HL-60/S4 (cell line): ENCODE results near the gene PKIG.

ENCODE experiments used
- in situ Hi-C: fragments of 300-500 bp; cut with MboI; formaldehyde crosslinking; loops from 2 replicates; pipeline ENCODE4 v1.14.3; 2022; ENCODE audit warnings: low sequenced_read_pairs

PKIG gene

DNA sequence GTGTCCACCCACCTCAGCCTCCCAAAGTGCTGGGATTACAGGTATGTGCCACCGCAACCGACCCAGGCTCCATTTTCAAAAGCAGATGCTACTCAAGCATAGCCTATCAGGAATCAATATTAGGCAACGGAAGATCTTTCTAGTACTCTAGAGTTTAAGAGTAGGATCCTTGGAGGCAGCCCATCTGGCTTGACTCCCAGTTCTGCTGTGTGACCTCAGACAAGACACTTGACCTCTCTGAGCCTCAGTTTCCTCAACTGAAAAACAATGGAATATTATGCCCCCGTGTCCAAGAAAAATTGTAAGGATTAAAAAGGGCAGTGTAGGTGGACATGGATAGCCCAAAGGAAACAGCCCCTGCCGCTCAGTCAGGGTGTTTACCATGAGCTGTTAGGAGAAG, 54.7 kb downstream of the PKIG start:
- in situ Hi-C loops: no loop called here

GRCh38 chr20:44637522-44638372, 55.4 kb downstream of the PKIG start:
- in situ Hi-C loops: no loop called here

DNA sequence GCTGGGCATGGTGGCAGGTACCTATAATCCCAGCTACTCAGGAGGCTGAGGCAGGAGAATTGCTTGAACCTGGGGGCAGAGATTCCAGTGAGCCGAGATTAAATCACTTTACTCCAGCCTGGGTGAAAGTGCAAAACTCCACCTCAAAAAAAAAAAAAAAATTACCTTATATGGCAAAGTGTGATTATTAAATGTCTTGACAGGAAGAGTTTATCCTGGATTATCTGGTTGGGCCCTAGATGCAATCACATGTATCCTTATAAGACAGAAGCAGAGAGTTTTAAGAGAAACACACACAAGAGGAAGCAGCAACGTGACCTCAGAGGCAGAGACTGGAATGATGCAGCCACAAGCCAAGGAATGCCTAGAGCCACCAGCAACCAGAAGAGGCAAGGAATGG, 58.1 kb downstream of the PKIG start:
- in situ Hi-C loops: no loop called here

DNA sequence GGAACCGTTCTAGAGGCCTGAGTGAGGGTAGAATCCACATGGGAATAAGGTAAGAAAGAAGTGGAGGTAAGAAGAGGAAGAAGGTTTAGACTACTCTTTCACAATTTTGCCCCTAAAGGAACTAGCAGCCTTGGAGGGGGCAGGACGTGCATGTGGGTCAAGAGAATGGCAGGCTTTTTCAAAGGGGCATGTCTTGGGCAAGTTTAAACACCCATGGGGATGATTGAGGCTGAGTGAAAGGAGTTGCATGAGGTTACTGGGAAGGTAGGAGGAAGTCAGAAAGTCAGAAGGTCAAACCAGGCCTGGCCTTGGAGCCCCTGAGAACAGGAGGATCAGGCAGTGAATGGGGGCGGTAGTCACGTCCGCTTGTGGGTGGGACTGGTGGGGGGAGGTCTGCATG, 58.9 kb downstream of the PKIG start:
- in situ Hi-C loops: no loop called here

GRCh38 chr20:44642203-44643153, 60.1 kb downstream of the PKIG start:
- in situ Hi-C loops: no loop called here

DNA sequence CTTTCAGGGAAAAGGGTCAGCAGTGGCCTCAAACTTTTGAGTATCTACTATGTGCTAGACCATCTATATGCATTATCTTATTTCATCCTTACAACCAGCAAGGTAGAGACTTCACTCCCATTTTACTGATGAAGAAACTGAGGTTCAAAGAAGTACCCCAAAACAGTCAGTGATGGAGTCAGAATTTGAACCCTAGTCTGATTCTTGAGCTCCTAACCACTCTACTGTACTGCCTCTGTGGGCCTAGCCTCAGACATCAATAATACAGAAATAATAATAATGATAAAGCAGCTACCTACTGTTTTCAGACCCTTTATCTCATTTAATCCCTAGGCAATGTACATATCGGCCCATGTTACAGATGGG, 60.8 kb downstream of the PKIG start:
- in situ Hi-C loops: no loop called here

DNA sequence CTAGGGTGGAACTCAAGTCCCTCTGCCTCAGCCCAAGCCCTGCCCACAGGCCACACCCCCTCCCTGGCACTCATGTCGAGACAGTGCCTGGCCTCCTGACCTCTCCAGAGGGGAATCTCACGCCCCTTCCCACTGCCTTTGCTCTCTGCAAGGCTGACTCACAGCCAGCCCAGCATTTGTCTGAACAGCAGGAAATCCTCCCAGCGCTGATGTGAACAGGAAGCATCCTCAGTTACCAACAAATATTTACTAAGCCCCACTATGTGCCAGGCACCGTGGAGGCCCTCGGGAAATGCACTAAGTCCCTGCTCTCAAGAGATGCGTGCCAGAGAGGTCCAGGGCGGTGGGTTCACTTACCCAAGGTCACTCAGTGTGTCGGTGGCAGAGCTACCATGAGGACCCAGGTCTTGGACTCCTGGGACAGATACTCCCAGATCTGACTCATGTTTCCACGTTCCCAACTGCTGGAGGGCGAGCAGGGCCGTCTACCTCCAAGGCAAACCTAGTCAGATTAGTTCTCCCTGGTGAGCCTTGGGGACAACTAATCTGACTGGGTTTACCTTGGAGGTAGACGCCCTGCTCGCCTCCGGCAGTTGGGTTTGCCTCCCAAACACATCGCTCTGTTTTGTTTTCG, 61.3 kb downstream of the PKIG start:
- in situ Hi-C loops: no loop called here

- in situ Hi-C loops: no loop called here
Measured at GRCh38 chr20:44644230-44644617, 61.8 kb downstream of the PKIG start.

GRCh38 chr20:44644667-44645131, 62.3 kb downstream of the PKIG start:
- in situ Hi-C loops: no loop called here

GRCh38 chr20:44646023-44646640, 63.8 kb downstream of the PKIG start:
- in situ Hi-C loops: no loop called here

DNA sequence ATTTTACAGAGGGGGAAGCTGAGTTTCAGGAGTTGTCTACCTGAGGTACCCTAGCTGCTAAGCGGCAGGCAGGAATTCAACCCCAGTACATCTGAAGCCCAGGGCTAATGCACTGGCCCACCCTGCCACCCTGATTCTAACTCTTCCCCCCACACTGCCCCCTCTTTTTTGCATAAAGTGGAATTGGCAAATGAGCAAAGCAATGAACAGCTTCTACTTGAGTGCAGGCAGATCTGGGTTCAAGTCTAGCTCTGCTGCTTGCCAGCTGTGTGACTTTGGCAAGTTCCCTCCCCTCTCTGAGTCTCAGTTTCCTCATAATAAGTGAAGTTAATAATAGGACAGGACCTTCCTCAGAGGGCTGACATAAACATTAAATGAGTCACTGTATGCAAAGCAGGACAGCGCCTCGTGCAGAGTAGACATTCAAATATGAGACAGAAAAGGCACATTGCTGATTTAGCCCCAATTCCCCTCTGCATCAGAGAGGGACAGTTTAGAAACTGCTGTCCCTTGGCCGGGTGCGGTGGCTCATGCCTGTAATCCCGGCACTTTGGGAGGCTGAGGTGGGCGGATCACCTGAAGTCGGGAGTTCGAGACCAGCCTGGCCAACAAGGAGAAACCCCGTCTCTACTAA, 64.4 kb downstream of the PKIG start:
- in situ Hi-C loops: no loop called here

DNA sequence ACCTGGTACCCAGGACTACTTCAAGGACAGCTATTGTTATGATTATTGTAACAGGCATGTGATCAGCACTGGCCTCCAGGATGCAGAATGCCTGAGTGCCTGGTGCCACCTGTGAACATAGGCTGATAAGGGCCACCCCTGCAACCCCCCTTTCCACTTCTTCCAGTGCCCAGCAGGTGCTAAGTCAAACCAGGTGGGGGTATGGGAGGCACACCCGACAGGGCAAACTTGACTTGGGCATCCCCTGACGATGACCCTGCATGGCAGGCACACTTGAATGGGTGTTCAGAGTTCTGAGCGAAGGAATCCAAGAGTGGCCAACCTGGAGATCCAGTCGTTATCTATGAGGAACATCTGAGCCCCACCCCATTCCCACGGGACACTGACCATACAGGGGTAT, 65.7 kb downstream of the PKIG start:
- in situ Hi-C loops: no loop called here

DNA sequence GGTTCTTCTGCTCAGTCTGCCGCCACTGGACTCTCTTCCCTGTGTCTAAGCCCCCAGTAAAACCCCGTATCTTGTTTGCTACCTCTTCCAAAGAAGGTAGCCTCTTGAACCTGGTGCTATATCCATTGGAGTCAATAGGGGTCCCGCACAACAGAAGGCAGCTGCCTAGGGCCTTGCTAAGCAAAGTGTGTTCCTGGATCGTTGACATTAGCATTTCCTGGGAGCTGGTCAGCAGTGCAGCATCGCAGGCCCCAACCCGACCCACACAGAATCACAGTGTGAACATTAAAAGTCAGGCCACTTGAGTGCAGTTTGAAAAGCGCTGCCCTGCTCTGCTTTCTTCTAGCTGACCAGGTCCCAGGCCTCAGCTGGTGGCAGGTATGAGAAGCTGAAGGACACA, 66.2 kb downstream of the PKIG start:
- in situ Hi-C loops: no loop called here

DNA sequence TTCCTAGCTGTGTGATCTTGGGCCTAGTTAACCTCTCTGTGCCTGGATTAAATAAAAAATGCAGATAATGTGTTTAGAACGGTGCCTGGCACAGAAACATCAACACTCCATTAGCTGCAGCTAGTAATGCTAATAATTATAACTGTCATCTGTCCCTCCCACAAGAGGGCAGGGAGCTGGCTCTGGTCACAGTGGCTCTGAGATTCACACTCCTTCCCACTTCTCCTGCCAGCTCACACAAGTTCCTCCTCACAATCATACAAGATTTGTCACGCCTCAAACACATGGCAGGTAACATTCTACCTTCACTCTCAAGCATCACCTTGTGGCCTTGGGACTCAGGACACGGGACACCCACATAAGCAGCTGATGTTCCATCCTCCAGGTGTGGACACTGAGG, 66.7 kb downstream of the PKIG start:
- in situ Hi-C loops: no loop called here

GRCh38 chr20:44649976-44650375, 67.6 kb downstream of the PKIG start:
- in situ Hi-C loops: no loop called here

- in situ Hi-C loops: no loop called here
Measured at GRCh38 chr20:44650771-44651433, 68.5 kb downstream of the PKIG start.

DNA sequence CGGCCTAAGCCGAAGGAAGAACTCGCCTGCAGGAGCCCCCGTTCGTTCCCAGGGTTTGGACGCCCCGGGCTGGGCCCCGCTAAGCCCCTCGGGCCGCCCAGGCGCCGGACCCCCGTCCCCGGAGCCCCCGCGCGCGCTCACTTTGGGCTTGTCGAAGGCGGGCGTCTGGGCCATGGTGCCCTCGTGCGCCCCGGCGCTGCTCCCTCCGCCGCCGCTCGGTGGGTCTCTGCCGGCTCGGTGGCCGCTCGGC, 69.0 kb downstream of the PKIG start:
- in situ Hi-C loops: no loop called here

DNA sequence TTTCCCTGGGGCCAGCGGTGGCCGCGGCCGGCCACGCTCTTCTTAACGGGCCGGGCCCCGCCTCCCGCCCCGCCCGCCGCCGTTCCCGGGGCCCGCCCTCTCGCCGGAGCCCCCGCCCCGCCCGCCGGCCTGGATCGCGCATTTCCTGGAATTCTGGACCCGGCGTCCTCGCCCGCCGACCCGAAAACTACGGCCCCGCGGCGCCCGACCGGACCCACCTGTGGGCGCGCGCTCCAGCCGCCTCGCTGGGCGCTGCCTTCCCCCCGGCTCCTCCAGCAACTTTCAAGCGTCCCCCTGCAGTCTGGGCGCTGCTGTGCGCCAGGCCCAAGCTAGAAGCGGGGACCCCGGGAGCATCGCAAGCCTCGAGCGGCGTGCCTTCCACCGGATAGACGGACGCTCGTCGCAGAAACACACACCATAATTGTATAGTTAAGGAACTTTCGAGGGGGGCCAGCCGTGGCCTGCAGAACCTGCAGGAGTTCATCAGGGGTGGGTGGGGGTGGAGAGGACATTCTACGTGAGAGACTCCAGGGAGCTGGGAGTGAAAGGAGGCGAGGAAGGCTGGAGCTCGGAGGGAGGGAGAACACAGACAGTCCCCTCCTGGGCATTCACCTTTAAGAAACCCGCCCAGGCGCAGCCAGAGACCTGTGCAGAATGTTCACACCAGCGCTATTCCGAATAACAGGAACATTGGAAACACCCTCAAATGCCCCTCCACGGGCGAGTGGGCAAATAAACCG, 69.5 kb downstream of the PKIG start, which contains the start of gene ADA:
Gene ADA (minus strand): TSS at position 16 of the 740 bp plus-strand sequence. CDS start 92 bp downstream, outside the sequence.
- in situ Hi-C loops: no loop called here

GRCh38 chr20:44653546-44653945, 71.2 kb downstream of the PKIG start:
- in situ Hi-C loops: no loop called here
